HPDE6-E6E7 (cell line): Measurements from ENCODE around the gene TERT.
"Not testable (repeated sequence)": the region's sequence is repeated elsewhere in the genome, so short reads cannot be mapped to it uniquely, and the experiment has no call there.

Experiments used
- DNase-seq: peaks from one replicate; pipeline ENCODE4 v3.0.0; 2011; ENCODE audit warnings: missing footprints; ENCODE audit errors: extremely low spot score

The TERT gene

GRCh38 chr5:1330847-1331831 lies 36.3 kb upstream of the TERT start:
- DNase-seq: no peak

- peak; percentile 97 for DNase-seq
Observed at GRCh38 chr5:1330146-1330846, 35.4 kb upstream of the TERT start.

- no peak for DNase-seq
Observed at GRCh38 chr5:1329111-1329579, 34.3 kb upstream of the TERT start.

GRCh38 chr5:1328237-1329110 lies 33.6 kb upstream of the TERT start:
- DNase-seq: not testable (repeated sequence)

GRCh38 chr5:1326901-1327756 lies 32.3 kb upstream of the TERT start:
- not testable (repeated sequence) for DNase-seq

- DNase-seq: not testable (repeated sequence)
Observed at GRCh38 chr5:1326532-1326875, 31.6 kb upstream of the TERT start.

- no peak for DNase-seq
Observed at GRCh38 chr5:1325870-1326531, 31.1 kb upstream of the TERT start.

GRCh38 chr5:1325191-1325741 lies 30.4 kb upstream of the TERT start:
- no peak for DNase-seq

- DNase-seq: no peak
Observed at GRCh38 chr5:1324719-1325190, 29.9 kb upstream of the TERT start.

- DNase-seq: no peak
Observed at GRCh38 chr5:1324301-1324700, 29.4 kb upstream of the TERT start.

GRCh38 chr5:1323803-1324173 lies 28.9 kb upstream of the TERT start:
- DNase-seq: no peak

- DNase-seq: no peak
Observed at GRCh38 chr5:1322955-1323802, 28.3 kb upstream of the TERT start.

- DNase-seq: no peak
Observed at GRCh38 chr5:1322036-1322900, 27.4 kb upstream of the TERT start.

- DNase-seq: no peak
Observed at GRCh38 chr5:1321576-1321975, 26.7 kb upstream of the TERT start.

- DNase-seq: no peak
Observed at GRCh38 chr5:1320436-1321344, 25.8 kb upstream of the TERT start.

- no peak for DNase-seq
Observed at GRCh38 chr5:1319436-1320256, 24.8 kb upstream of the TERT start.
